ENCODE measurements around the gene SUGCT. TPM values are rescaled to one million over a fixed set of nuclear protein-coding genes. Genes with fewer than 3 reads are reported as not detected.

SUGCT gene
- total and polyA plus RNA-seq, 9 of the 15 experiments (the other 6 are each of a cell fraction or from before 2014, with no cell fraction given), result 0.58 to 2.5 (median 1.4) TPM

- Histone ChIP-seq H3K79me2 (ENCODE audit: control insufficient read depth, insufficient read depth, low read length) (no peaks in the 10 kb centered on the region), H3K4me1 (replicated peaks in 1 of 2; ENCODE audit: control insufficient read depth in 2 of 2, insufficient read depth in 2 of 2, low read length in 2 of 2) (no peaks in the 10 kb centered on the region), H3K4me3 (no peak overlapping the region), H3K27me3 (ENCODE audit: control insufficient read depth in 2 of 2, insufficient read depth in 2 of 2, low read length in 2 of 2) (no peaks in the 10 kb centered on the region), H2AFZ (ENCODE audit: low read depth, low read length) (no peak overlapping the region), H4K20me1 (replicated peaks; ENCODE audit: control insufficient read depth, insufficient read depth, low read length) (no peaks in the 10 kb centered on the region), H3K4me2 (ENCODE audit: insufficient read depth, low read length) (no peak overlapping the region), H3K9me1 (ENCODE audit: control insufficient read depth, insufficient read depth, low read length) (no peaks in the 10 kb centered on the region), H3K27ac (ENCODE audit: extremely low read depth, low read depth, low read length) (no peak overlapping the region), H3K9ac (ENCODE audit: insufficient read depth in 1 of 2, low read depth in 2 of 2, low read length in 2 of 2) (no peak overlapping the region), H3K9me3 (replicated peaks; ENCODE audit: control insufficient read depth, insufficient read depth, low read depth, low read length) (no peaks in the 10 kb centered on the region), H3K36me3 (ENCODE audit: control insufficient read depth, insufficient read depth, low read length) (no peaks in the 10 kb centered on the region)
- intact Hi-C loops (cut with micrococcal nuclease), result no loop called here
- BruUV-seq (replicated peaks), result no TSS peak
- in situ Hi-C loops (cut with MboI), result no loop called here
- DNase-seq (ENCODE audit: extremely low read depth in 1 of 4, low spot score in 3 of 4), result no peak
- ATAC-seq, result no peak
- no peak for FAIRE-seq
- ChIA-PET POLR2A (no interaction called here), CTCF (ENCODE audit: low intra/inter-chr PET ratio) (no interaction called here)
- no peak for TF ChIP-seq ZNF311 (CRISPR knock-in tag; IDR thresholded peaks at IDR 0.05)
- no peak for TF ChIP-seq TCF3 (CRISPR knock-in tag; IDR thresholded peaks at IDR 0.05)
- no peak for TF ChIP-seq NFIX (CRISPR knock-in tag; IDR thresholded peaks at IDR 0.05; ENCODE audit: low read depth)
- no peak for TF ChIP-seq CTBP1 (IDR thresholded peaks at IDR 0.05; ENCODE audit: borderline replicate concordance)
- TF ChIP-seq, protein P1, sequence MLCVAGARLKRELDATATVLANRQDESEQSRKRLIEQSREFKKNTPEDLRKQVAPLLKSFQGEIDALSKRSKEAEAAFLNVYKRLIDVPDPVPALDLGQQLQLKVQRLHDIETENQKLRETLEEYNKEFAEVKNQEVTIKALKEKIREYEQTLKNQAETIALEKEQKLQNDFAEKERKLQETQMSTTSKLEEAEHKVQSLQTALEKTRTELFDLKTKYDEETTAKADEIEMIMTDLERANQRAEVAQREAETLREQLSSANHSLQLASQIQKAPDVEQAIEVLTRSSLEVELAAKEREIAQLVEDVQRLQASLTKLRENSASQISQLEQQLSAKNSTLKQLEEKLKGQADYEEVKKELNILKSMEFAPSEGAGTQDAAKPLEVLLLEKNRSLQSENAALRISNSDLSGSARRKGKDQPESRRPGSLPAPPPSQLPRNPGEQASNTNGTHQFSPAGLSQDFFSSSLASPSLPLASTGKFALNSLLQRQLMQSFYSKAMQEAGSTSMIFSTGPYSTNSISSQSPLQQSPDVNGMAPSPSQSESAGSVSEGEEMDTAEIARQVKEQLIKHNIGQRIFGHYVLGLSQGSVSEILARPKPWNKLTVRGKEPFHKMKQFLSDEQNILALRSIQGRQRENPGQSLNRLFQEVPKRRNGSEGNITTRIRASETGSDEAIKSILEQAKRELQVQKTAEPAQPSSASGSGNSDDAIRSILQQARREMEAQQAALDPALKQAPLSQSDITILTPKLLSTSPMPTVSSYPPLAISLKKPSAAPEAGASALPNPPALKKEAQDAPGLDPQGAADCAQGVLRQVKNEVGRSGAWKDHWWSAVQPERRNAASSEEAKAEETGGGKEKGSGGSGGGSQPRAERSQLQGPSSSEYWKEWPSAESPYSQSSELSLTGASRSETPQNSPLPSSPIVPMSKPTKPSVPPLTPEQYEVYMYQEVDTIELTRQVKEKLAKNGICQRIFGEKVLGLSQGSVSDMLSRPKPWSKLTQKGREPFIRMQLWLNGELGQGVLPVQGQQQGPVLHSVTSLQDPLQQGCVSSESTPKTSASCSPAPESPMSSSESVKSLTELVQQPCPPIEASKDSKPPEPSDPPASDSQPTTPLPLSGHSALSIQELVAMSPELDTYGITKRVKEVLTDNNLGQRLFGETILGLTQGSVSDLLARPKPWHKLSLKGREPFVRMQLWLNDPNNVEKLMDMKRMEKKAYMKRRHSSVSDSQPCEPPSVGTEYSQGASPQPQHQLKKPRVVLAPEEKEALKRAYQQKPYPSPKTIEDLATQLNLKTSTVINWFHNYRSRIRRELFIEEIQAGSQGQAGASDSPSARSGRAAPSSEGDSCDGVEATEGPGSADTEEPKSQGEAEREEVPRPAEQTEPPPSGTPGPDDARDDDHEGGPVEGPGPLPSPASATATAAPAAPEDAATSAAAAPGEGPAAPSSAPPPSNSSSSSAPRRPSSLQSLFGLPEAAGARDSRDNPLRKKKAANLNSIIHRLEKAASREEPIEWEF (CRISPR knock-in tag; IDR thresholded peaks at IDR 0.05), result no peak
- TF ChIP-seq PCBP2 (IDR thresholded peaks at IDR 0.05; ENCODE audit: low read depth, low read length, poor library complexity, severe bottlenecking), result no peak
- TF ChIP-seq FOS (IDR thresholded peaks at IDR 0.05; ENCODE audit: extremely low read depth, insufficient read length), result no peak
- TF ChIP-seq FOXO4 (CRISPR knock-in tag; IDR thresholded peaks at IDR 0.05), result no peak
- TF ChIP-seq SMARCA5 (IDR thresholded peaks at IDR 0.05), result no peak
- no peak for TF ChIP-seq SPI1 (IDR thresholded peaks at IDR 0.05; ENCODE audit: borderline replicate concordance, low read depth, low read length)
- no peak for TF ChIP-seq TEAD1 (CRISPR knock-in tag; IDR thresholded peaks at IDR 0.05)
- TF ChIP-seq SAFB (IDR thresholded peaks at IDR 0.05; ENCODE audit: borderline replicate concordance, low read depth, low read length), result no peak
- no peak for TF ChIP-seq THRAP3 (IDR thresholded peaks at IDR 0.05; ENCODE audit: borderline replicate concordance)
- TF ChIP-seq MEF2D (tag; conservative IDR thresholded peaks at IDR 0.05; ENCODE audit: low read depth), result no peak
- no peak for TF ChIP-seq RAD51 (IDR thresholded peaks at IDR 0.05; ENCODE audit: borderline replicate concordance, low read depth)
- no peak for TF ChIP-seq ZNF143 (CRISPR knock-in tag; IDR thresholded peaks at IDR 0.05)
- TF ChIP-seq ZNF507 (tag; conservative IDR thresholded peaks at IDR 0.05), result no peak
- 0% methylated on average over 1 of the region's 1 CpG for WGBS (ENCODE audit: insufficient coverage, low coverage, missing lambda C conversion rate)
Observed at GRCh38 chr7:40538281-40538680, 403.5 kb downstream of the SUGCT start.

All from K562 (cell line).